ENCODE measurements around the gene AP2A1. TPM values are rescaled to one million over a fixed set of nuclear protein-coding genes. Genes with fewer than 3 reads are reported as not detected.
A peak's percentile ranks its signal among the peaks of the same experiment; 100 is the strongest.

AP2A1 gene
- total and polyA plus RNA-seq, 9 donors: 31.3 to 76.9 (median 64.9) TPM

DNA sequence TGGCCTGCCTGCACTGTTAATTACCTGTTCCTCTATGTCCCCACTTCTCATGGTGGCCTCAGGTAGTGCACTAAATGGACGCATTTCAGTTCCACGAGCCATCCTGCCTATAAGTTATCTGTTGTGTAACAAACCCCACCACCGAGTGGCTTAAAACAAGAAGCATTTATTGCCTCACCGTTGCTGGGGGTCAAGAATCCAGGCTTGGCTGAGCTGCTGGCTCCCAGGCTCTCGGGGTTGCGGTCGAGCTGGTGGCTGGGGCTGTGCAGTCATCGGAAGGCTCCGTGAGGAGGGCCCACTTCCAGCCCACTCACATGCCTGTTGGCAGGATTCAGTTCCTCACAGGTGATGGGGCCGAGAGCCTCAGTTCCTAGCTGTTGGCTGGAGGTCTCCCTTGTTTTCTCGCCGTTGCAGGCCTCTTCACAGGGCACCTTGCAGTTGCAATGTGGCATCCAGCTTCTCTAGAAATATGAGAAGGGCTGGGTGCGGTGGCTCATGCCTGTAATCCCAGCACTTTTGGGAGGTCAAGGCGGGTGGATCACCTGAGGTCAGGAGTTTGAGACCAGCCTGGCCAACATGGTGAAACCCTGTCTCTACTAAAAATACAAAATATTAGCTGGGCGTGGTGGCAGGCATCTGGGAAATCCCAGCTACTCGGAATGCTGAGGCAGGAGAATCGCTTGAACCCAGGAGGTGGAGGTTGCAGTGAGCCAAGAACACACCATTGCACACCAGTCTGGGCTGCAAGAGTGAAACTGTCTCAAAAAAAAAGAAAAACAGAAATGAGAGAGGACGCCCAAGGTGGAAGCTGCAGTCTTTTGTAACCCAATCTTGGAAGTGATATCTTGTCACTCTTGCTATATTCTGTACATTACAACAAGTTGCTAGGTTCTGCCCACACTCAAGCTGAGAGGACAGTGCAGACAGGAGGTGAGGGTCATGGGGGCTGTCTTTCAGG lies 77.6 kb downstream of the AP2A1 start:
- 74% methylated on average over 12 of the region's 18 CpGs for WGBS (ENCODE audit: insufficient coverage)
- H3K4me3 ChIP-seq (ENCODE audit: low read length): no peak overlapping the region
- no peaks in the 10 kb centered on the region for H3K27me3 ChIP-seq (ENCODE audit: control insufficient read depth, insufficient read depth, low read length)
- H3K27ac ChIP-seq (ENCODE audit: low read length): no peak overlapping the region
- H3K36me3 ChIP-seq (ENCODE audit: control insufficient read depth, insufficient read depth, low read length): peaks cover 22% of the 10 kb centered on the region
- peaks cover 6% of the 10 kb centered on the region for H3K9me3 ChIP-seq (replicated peaks; ENCODE audit: control insufficient read depth, low read depth, low read length)
- peaks cover 10% of the 10 kb centered on the region for H3K4me1 ChIP-seq (ENCODE audit: control insufficient read depth, insufficient read depth, low read length)
- DNase-seq: no peak

DNA sequence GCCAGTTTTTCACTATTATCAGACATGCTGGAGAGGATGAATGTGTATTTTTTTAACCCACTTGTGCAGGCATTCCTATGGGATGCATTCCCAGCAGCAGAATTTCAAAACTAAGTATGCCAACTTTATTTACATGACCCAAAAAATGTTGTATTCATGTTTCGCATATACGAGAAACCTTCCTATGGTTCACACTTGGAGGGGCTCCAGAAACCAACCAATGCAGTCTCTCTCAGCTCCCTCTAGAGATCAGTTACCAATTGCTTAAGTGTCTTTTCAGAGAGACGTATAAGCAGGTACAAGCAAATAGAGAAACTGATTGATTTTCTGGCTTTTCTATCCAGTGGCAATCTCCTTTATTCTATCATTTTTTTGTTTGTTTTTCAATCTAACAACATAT lies 78.6 kb downstream of the AP2A1 start:
- Histone ChIP-seq H3K27ac (ENCODE audit: low read length) (no peak overlapping the region), H3K27me3 (ENCODE audit: control insufficient read depth, insufficient read depth, low read length) (no peaks in the 10 kb centered on the region)
- DNase-seq: no peak

DNA sequence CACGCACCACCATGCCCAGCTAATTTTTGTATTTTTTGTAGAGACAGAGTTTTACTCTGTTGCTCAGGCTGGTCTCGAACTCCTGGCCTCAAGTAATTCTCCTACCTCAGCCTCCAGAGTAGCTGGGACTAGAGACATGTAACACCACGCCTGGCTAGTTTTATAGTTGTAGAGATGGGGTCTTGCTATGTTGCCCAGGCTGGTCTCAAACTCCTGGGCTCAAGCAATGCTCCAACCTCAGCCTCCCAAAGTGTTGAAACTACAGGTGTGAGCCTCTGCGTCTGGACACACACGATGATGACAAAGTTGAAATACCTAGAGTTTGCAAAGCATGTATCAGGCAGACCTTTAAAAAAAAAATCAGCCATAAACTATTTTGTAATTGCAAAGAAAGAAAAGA lies 79.6 kb downstream of the AP2A1 start:
- H3K9me3 ChIP-seq (replicated peaks; ENCODE audit: control insufficient read depth, low read depth, low read length): peaks cover 9% of the 10 kb centered on the region
- H3K27me3 ChIP-seq (ENCODE audit: control insufficient read depth, insufficient read depth, low read length): no peaks in the 10 kb centered on the region
- H3K4me1 ChIP-seq (ENCODE audit: control insufficient read depth, insufficient read depth, low read length): peaks cover 15% of the 10 kb centered on the region
- peaks cover 13% of the 10 kb centered on the region for H3K36me3 ChIP-seq (ENCODE audit: control insufficient read depth, insufficient read depth, low read length)
- H3K4me3 ChIP-seq (ENCODE audit: low read length): no peak overlapping the region
- no peak for DNase-seq
- no CpG with 5 or more reads among the region's 5 CpGs for WGBS (ENCODE audit: insufficient coverage)
- H3K27ac ChIP-seq (ENCODE audit: low read length): no peak overlapping the region

More for the DNA sequence above, 78.6 kb downstream of the AP2A1 start:
- H3K36me3 ChIP-seq (ENCODE audit: control insufficient read depth, insufficient read depth, low read length): peaks cover 21% of the 10 kb centered on the region
- no peak overlapping the region for H3K4me3 ChIP-seq (ENCODE audit: low read length)
- peaks cover 9% of the 10 kb centered on the region for H3K9me3 ChIP-seq (replicated peaks; ENCODE audit: control insufficient read depth, low read depth, low read length)
- H3K4me1 ChIP-seq (ENCODE audit: control insufficient read depth, insufficient read depth, low read length): peaks cover 15% of the 10 kb centered on the region
- WGBS (ENCODE audit: insufficient coverage): 100% methylated on average over 1 of the region's 3 CpGs

DNA sequence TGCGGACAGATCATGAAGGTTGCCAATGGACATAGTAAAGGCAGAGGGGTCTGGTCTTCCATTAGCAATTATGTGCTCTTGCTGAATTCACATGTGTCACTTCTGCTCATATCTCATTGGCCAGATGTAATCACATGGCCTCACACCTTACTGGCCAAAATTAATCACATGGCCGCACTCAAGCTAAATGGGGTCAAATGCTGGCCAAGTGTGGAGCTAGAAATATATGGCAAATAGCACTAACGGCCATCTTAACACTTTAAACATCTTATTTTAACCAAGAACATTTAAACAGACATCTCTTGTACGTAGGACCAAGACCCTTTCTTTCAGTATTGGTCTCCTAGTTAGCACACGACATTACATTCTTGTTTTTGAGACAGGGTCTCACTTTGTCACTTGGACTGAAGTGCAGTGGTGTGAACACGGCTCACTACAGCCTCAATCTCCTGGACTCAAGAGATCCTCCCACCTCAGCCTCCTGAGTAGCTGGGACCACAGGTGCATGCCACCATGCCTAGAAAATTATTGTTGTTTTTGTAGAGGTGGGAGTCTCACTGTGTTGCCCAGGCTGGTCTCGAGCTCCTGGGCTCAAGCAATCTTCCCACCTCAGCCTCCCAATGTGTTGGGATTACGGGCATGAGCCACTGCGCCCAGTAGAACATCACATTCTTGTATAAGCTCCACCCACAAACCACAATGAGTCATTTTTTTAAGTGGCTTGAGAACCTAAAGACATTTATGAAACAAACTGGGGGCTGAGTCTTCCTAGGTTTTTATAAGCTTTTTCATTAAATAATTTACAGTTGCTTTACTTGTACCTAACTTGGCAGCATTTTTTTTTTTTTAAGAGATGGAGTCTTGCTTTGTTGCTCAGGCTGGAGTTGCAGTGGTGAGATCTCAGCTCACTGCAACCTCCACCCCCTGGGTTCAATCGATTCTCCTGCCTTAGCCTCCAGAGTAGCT lies 81.2 kb downstream of the AP2A1 start:
- WGBS (ENCODE audit: insufficient coverage): 94% methylated on average over 3 of the region's 10 CpGs
- H3K4me3 ChIP-seq (ENCODE audit: low read length): no peak overlapping the region
- DNase-seq: no peak
- H3K36me3 ChIP-seq (ENCODE audit: control insufficient read depth, insufficient read depth, low read length): peaks cover 8% of the 10 kb centered on the region
- no peak overlapping the region for H3K27ac ChIP-seq (ENCODE audit: low read length)
- H3K4me1 ChIP-seq (ENCODE audit: control insufficient read depth, insufficient read depth, low read length): peaks cover 29% of the 10 kb centered on the region
- H3K27me3 ChIP-seq (ENCODE audit: control insufficient read depth, insufficient read depth, low read length): no peaks in the 10 kb centered on the region
- H3K9me3 ChIP-seq (replicated peaks; ENCODE audit: control insufficient read depth, low read depth, low read length): peaks cover 9% of the 10 kb centered on the region

DNA sequence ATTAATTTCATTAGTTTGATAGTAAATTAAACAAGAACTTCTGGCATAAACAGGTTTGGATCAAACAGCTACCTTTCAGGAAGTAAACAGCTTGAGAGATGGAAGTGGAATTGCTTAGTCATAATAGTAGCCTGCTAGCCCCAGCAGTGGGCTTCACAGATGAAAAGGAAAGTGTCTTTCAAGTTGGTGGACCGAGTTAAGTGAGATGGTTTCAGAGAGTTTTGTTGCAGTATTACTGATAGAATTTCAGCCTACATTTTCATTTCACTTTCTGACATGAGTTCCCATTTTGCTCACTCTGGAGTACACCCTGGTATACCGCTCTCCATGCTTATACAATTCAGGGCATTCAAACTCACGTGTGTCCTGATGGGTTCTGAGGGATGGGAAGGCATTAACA lies 82.1 kb downstream of the AP2A1 start:
- Histone ChIP-seq H3K27ac (ENCODE audit: low read length) (no peak overlapping the region), H3K36me3 (ENCODE audit: control insufficient read depth, insufficient read depth, low read length) (peaks cover 14% of the 10 kb centered on the region), H3K9me3 (replicated peaks; ENCODE audit: control insufficient read depth, low read depth, low read length) (peaks cover 9% of the 10 kb centered on the region), H3K4me3 (ENCODE audit: low read length) (no peak overlapping the region), H3K27me3 (ENCODE audit: control insufficient read depth, insufficient read depth, low read length) (no peaks in the 10 kb centered on the region), H3K4me1 (ENCODE audit: control insufficient read depth, insufficient read depth, low read length) (peaks cover 38% of the 10 kb centered on the region)
- no CpG with 5 or more reads among the region's 3 CpGs for WGBS (ENCODE audit: insufficient coverage)
- no peak for DNase-seq

DNA sequence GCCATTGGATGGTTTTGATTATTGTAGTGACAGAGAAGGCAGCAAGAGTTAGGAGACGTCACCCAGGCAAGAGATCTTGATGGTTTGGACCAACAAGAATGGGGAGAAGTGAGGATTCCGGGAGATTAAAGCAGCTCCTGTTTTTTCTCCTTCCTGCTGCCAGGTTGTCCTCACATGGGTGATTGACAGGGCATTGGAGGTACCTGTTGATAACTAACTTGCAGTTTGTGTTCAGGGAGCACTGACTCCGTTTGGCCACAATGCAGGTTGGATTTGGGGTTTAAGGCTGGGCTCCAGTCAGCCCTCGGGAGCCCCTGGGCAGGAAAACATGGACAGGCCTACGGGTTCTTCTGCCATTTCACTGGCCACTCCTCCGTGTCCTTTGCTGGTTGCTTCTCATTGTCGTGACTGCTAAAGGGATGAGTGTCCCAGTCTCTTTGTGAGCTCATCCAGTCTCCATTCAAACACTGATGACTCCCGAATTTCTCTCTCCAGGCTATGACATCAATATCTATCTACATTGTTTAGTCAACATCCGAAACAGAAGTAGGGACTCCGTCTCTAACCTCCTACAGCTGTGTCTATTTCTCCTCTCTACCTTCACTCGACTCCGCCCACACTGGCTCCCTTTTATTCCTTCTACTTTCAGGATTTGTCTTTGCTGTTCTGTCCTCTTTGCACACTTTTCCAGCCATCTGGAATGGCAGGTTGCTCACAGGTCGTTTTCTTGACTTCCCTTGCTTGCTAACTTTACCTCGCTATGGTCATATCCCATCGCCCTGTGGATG lies 82.8 kb downstream of the AP2A1 start:
- Histone ChIP-seq H3K27ac (ENCODE audit: low read length) (peak overlapping the region; percentile 99), H3K27me3 (ENCODE audit: control insufficient read depth, insufficient read depth, low read length) (no peaks in the 10 kb centered on the region), H3K9me3 (replicated peaks; ENCODE audit: control insufficient read depth, low read depth, low read length) (peaks cover 9% of the 10 kb centered on the region), H3K36me3 (ENCODE audit: control insufficient read depth, insufficient read depth, low read length) (peaks cover 21% of the 10 kb centered on the region), H3K4me3 (ENCODE audit: low read length) (peak overlapping the region; percentile 95), H3K4me1 (ENCODE audit: control insufficient read depth, insufficient read depth, low read length) (peaks cover 38% of the 10 kb centered on the region)
- DNase-seq: peak; percentile 25
- 90% methylated on average over 14 of the region's 15 CpGs for WGBS (ENCODE audit: insufficient coverage)

DNA sequence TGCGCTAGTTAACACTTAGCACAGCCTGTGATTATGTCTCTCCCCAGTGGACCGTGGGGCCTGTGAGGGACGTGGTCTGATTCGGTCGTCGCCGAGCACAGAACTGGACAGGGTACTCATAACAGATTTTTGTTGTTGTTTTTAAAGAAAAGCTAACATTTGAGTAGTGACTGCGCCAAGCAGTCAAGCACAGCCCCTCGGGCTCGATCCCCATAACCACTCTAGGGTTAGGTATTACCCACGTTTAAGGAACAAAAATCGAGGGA lies 83.4 kb downstream of the AP2A1 start:
- peak overlapping the region; percentile 95 for H3K4me3 ChIP-seq (ENCODE audit: low read length)
- WGBS (ENCODE audit: insufficient coverage): 57% methylated on average over 5 of the region's 12 CpGs
- no peaks in the 10 kb centered on the region for H3K27me3 ChIP-seq (ENCODE audit: control insufficient read depth, insufficient read depth, low read length)
- peaks cover 35% of the 10 kb centered on the region for H3K4me1 ChIP-seq (ENCODE audit: control insufficient read depth, insufficient read depth, low read length)
- peaks cover 9% of the 10 kb centered on the region for H3K9me3 ChIP-seq (replicated peaks; ENCODE audit: control insufficient read depth, low read depth, low read length)
- H3K36me3 ChIP-seq (ENCODE audit: control insufficient read depth, insufficient read depth, low read length): peaks cover 26% of the 10 kb centered on the region
- DNase-seq: no peak
- H3K27ac ChIP-seq (ENCODE audit: low read length): peak overlapping the region; percentile 99

DNA sequence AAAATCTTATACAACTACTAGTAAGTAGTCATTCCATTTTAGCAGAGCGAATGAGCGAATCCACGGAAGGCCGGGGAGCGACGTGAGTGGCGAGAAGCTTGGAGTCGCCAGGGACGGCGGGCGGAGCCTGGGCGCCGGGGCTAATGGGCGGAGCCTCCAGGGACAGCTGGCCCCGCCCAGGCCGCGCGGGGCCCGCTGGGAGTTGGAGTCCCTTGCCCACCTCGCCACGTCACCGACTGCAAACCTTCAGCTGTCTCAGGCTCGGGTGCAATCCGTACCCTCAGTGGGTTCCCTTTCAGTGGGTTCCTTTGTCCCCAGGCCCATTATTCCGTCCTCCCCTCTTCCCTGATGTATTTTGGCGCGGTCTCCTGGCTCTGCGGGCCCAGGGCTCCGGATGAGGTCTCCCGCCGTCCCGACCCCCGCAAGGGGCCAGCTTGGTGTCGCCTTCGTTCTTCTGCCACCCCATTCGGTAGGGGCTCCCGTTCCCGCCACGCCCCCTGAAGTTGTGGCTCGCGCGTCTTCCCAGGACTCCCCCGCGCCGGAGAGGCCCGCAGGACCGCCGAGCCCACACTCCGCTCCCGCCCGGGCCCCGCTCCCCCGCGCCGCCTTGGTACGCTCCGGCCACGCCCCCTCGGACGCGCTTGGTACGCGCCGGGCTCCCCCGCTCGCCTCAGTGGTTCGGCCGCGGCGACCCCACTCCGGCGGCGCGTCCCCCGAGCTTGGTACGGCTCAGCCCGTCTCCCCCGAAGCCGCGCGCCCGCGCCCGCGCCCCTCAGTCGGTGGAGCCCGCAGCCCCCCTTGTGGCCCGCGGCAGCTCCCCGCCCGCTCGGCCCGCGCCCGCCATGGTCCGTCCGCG lies 83.9 kb downstream of the AP2A1 start, which contains the start of gene PTOV1:
Gene PTOV1, plus strand, starts transcription at position 673 of the 856 bp plus-strand sequence.
- DNase-seq: peak; percentile 94
- Histone ChIP-seq H3K36me3 (ENCODE audit: control insufficient read depth, insufficient read depth, low read length) (peaks cover 31% of the 10 kb centered on the region), H3K27ac (ENCODE audit: low read length) (peak within 1 kb of the TSS; percentile 99), H3K4me3 (ENCODE audit: low read length) (peak within 1 kb of the TSS; percentile 95), H3K9me3 (replicated peaks; ENCODE audit: control insufficient read depth, low read depth, low read length) (peaks cover 9% of the 10 kb centered on the region), H3K27me3 (ENCODE audit: control insufficient read depth, insufficient read depth, low read length) (no peaks in the 10 kb centered on the region), H3K4me1 (ENCODE audit: control insufficient read depth, insufficient read depth, low read length) (peaks cover 37% of the 10 kb centered on the region)
- 1% methylated on average over 91 of the region's 98 CpGs for WGBS (ENCODE audit: insufficient coverage)
